ENCODE data around the gene UNC5C.
A peak's percentile ranks its signal among the peaks of the same experiment; 100 is the strongest.

The UNC5C gene

DNA sequence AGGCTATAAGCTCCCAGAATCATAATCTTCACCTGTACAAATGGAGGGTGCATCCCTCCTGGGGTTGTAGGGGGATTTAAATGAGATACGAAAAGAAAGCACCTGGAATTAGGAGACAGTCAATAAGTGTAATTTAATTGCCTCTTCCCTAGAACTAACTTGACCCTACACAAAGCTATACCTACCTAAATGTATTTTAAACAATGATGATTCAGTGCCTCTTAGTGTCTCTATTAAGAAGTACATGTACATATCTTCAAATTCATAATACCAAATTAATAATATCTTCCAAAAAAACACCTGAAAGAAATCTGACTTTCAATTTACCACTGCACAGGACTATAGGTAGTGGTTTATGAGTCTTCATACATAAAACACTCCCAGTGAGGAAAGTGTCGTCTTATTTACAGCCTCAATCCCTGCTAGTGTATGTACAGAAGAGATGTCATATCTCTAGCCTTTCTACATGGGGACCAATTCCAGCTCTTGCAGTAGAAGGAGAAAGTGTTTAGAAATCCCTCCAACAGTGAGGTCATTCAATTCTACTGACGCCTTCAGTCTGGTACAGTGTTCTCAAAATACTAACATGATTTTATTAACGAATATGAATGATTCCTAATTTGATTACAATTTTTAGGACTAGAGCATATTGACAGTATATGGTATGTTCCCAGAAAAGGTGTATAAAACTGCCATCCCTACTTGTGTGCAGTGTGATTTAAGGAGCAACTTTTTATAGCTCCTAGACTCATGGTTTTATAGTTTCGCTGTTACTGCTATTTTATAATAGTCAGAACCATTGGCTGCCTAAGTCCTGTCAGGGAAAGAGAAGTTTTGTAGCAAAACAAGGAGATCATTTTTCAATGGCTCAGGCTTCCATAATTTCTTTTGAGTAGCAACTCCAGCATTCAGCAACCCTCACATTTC, 282.7 kb downstream of the UNC5C start:
- TF ChIP-seq ZNF610 (tag by site-specific recombination; IDR thresholded peaks at IDR 0.05; ENCODE audit: borderline replicate concordance) = no peak
- TF ChIP-seq, protein P1, sequence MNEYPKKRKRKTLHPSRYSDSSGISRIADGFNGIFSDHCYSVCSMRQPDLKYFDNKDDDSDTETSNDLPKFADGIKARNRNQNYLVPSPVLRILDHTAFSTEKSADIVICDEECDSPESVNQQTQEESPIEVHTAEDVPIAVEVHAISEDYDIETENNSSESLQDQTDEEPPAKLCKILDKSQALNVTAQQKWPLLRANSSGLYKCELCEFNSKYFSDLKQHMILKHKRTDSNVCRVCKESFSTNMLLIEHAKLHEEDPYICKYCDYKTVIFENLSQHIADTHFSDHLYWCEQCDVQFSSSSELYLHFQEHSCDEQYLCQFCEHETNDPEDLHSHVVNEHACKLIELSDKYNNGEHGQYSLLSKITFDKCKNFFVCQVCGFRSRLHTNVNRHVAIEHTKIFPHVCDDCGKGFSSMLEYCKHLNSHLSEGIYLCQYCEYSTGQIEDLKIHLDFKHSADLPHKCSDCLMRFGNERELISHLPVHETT (tag by site-specific recombination; IDR thresholded peaks at IDR 0.05) = no peak
- no peak for TF ChIP-seq ZNF449 (tag by site-specific recombination; IDR thresholded peaks at IDR 0.05)
- no peak for TF ChIP-seq ZNF792 (tag by site-specific recombination; IDR thresholded peaks at IDR 0.05)
- no peak for TF ChIP-seq ZNF202 (tag by site-specific recombination; IDR thresholded peaks at IDR 0.05; ENCODE audit: borderline replicate concordance)
- no peak for TF ChIP-seq GFI1B (tag by site-specific recombination; IDR thresholded peaks at IDR 0.05)
- TF ChIP-seq, protein P2, sequence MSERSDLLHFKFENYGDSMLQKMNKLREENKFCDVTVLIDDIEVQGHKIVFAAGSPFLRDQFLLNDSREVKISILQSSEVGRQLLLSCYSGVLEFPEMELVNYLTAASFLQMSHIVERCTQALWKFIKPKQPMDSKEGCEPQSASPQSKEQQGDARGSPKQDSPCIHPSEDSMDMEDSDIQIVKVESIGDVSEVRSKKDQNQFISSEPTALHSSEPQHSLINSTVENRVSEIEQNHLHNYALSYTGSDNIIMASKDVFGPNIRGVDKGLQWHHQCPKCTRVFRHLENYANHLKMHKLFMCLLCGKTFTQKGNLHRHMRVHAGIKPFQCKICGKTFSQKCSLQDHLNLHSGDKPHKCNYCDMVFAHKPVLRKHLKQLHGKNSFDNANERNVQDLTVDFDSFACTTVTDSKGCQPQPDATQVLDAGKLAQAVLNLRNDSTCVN (tag by site-specific recombination; optimal IDR thresholded peaks at IDR 0.05) = no peak
- TF ChIP-seq ZSCAN4 (tag by site-specific recombination; IDR thresholded peaks at IDR 0.05) = no peak
- TF ChIP-seq PRDM10 (tag by site-specific recombination; IDR thresholded peaks at IDR 0.05) = peak; percentile 39; the same call in 1 of the 2 replicates
- TF ChIP-seq, protein P3, sequence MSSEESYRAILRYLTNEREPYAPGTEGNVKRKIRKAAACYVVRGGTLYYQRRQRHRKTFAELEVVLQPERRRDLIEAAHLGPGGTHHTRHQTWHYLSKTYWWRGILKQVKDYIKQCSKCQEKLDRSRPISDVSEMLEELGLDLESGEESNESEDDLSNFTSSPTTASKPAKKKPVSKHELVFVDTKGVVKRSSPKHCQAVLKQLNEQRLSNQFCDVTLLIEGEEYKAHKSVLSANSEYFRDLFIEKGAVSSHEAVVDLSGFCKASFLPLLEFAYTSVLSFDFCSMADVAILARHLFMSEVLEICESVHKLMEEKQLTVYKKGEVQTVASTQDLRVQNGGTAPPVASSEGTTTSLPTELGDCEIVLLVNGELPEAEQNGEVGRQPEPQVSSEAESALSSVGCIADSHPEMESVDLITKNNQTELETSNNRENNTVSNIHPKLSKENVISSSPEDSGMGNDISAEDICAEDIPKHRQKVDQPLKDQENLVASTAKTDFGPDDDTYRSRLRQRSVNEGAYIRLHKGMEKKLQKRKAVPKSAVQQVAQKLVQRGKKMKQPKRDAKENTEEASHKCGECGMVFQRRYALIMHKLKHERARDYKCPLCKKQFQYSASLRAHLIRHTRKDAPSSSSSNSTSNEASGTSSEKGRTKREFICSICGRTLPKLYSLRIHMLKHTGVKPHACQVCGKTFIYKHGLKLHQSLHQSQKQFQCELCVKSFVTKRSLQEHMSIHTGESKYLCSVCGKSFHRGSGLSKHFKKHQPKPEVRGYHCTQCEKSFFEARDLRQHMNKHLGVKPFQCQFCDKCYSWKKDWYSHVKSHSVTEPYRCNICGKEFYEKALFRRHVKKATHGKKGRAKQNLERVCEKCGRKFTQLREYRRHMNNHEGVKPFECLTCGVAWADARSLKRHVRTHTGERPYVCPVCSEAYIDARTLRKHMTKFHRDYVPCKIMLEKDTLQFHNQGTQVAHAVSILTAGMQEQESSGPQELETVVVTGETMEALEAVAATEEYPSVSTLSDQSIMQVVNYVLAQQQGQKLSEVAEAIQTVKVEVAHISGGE (tag by site-specific recombination; conservative IDR thresholded peaks at IDR 0.05; ENCODE audit: low read depth) = no peak
- no peak for TF ChIP-seq SCRT2 (tag by site-specific recombination; IDR thresholded peaks at IDR 0.05)
- TF ChIP-seq MZF1 (tag by site-specific recombination; IDR thresholded peaks at IDR 0.05; ENCODE audit: borderline replicate concordance) = 0 out of 2 replicates have a peak, but pooled peaks have one; percentile 35
- no peak for TF ChIP-seq ZNF701 (tag by site-specific recombination; IDR thresholded peaks at IDR 0.05)
- no peak for TF ChIP-seq ZNF138 (tag by site-specific recombination; IDR thresholded peaks at IDR 0.05; ENCODE audit: borderline replicate concordance)
- TF ChIP-seq ZNF544 (tag by site-specific recombination; IDR thresholded peaks at IDR 0.05) = no peak
- TF ChIP-seq ZNF664 (tag by site-specific recombination; IDR thresholded peaks at IDR 0.05) = peak; percentile 71
- no peak for TF ChIP-seq BCL6B (tag by site-specific recombination; IDR thresholded peaks at IDR 0.05)
- TF ChIP-seq ZNF248 (tag by site-specific recombination; IDR thresholded peaks at IDR 0.05) = no peak
- TF ChIP-seq ZNF776 (tag by site-specific recombination; IDR thresholded peaks at IDR 0.05; ENCODE audit: borderline replicate concordance) = no peak
- no peak for TF ChIP-seq ZNF707 (tag by site-specific recombination; IDR thresholded peaks at IDR 0.05)
- TF ChIP-seq YY2 (tag by site-specific recombination; IDR thresholded peaks at IDR 0.05) = no peak
- TF ChIP-seq ZNF621 (tag by site-specific recombination; IDR thresholded peaks at IDR 0.05) = no peak
- peaks cover 2% of the 10 kb centered on the region; the same call in 1 of the 2 replicates for H3K4me1 ChIP-seq (ENCODE audit: control insufficient read depth, insufficient read depth, low read length)
- no peak overlapping the region for H3K4me3 ChIP-seq (ENCODE audit: low read depth, low read length)
- POLR2A ChIA-PET = no interaction called here
- H3K27ac ChIP-seq (ENCODE audit: extremely low read depth, low read depth, low read length) = no peak overlapping the region
- H3K9me3 ChIP-seq (ENCODE audit: control insufficient read depth, insufficient read depth, low read depth, low read length) = no peaks in the 10 kb centered on the region
- no peaks in the 10 kb centered on the region for H3K36me3 ChIP-seq (ENCODE audit: control insufficient read depth in 2 of 2, insufficient read depth in 1 of 2, low read length in 2 of 2)
- CTCF ChIA-PET = interaction anchor here (0.6 kb wide), 1 partner anchor 61 kb away, joined by 3 read pairs; no protein-coding TSS in a partner anchor

Data from HEK293 (cell line).